Transverse colon (tissue), 4 donors: ENCODE data around the gene PPP1R14C.

Experiments
- EP300 ChIP-seq: sonication (generic); formaldehyde crosslinking; IDR thresholded peaks from one replicate; pipeline ENCODE4 v1.6.1; 2017; ENCODE audit warnings: antibody characterized with exemption, low read depth
- POLR2A ChIP-seq: fragments of 450-650 bp; IDR thresholded peaks from one replicate; pipeline ENCODE4 v1.6.1; 2016; ENCODE audit warnings: antibody characterized with exemption, mild to moderate bottlenecking, moderate library complexity
- POLR2AphosphoS5 ChIP-seq, 3 donors: sonication (generic); formaldehyde crosslinking; IDR thresholded peaks; one replicate each; pipeline ENCODE4 v1.6.1; 2016; ENCODE audit warnings: antibody characterized with exemption in 3 of 3
- TF ChIP-seq, protein P1 (sequence below), 5 experiments: fragments of 200-600 bp in 3 of 5; fragments of 450-650 bp in 2 of 5; sonication (generic) in 3 of 5; IDR thresholded peaks; 1 replicate in 2 of 5; 2 replicates in 3 of 5; pipeline ENCODE4 v1.5.1; 2016 to 2017; ENCODE audit warnings: antibody characterized with exemption in 5 of 5, inconsistent platforms in 3 of 5, mild to moderate bottlenecking in 2 of 5, moderate library complexity in 1 of 5

GRCh38 chr6:150293019-150293418 lies 150.2 kb downstream of the PPP1R14C start:
- no peak for TF ChIP-seq POLR2A
- TF ChIP-seq POLR2AphosphoS5 (IDR thresholded peaks at IDR 0.05), result no peak
- TF ChIP-seq, protein P1, sequence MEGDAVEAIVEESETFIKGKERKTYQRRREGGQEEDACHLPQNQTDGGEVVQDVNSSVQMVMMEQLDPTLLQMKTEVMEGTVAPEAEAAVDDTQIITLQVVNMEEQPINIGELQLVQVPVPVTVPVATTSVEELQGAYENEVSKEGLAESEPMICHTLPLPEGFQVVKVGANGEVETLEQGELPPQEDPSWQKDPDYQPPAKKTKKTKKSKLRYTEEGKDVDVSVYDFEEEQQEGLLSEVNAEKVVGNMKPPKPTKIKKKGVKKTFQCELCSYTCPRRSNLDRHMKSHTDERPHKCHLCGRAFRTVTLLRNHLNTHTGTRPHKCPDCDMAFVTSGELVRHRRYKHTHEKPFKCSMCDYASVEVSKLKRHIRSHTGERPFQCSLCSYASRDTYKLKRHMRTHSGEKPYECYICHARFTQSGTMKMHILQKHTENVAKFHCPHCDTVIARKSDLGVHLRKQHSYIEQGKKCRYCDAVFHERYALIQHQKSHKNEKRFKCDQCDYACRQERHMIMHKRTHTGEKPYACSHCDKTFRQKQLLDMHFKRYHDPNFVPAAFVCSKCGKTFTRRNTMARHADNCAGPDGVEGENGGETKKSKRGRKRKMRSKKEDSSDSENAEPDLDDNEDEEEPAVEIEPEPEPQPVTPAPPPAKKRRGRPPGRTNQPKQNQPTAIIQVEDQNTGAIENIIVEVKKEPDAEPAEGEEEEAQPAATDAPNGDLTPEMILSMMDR (IDR thresholded peaks at IDR 0.05), result no peak
- no peak for TF ChIP-seq EP300
